ENCODE data around the gene SAXO1.
"Not testable (repeated sequence)": the region's sequence is repeated elsewhere in the genome, so short reads cannot be mapped to it uniquely, and the experiment has no call there.

SAXO1 gene, protein sequence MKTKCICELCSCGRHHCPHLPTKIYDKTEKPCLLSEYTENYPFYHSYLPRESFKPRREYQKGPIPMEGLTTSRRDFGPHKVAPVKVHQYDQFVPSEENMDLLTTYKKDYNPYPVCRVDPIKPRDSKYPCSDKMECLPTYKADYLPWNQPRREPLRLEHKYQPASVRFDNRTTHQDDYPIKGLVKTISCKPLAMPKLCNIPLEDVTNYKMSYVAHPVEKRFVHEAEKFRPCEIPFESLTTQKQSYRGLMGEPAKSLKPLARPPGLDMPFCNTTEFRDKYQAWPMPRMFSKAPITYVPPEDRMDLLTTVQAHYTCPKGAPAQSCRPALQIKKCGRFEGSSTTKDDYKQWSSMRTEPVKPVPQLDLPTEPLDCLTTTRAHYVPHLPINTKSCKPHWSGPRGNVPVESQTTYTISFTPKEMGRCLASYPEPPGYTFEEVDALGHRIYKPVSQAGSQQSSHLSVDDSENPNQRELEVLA

DNA sequence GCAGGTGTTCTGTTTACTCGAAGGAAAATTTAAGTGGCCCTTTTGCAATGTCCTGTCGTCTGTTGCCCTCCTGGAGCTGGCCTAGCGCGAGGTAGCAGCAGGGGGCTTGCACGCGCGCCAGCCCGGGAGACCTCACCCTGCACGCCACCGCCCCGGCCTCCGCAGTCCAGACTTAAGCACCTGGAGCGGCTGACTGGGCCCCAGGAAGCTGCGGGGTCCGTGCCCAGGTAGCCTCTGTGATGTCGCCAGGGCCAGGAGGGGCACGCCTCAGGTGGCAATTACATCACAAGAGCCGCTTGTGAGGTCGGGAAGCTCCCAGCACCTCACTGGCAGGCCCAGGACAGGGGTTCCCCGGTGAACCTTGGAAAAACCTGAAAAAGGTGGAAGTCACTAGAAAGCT is at the start of gene SAXO1:
Gene SAXO1, minus strand, starts transcription at position 195 of the 400 bp plus-strand sequence. CDS start 301 bp downstream, outside the sequence.
- no peak for DNase-seq

- no peak for DNase-seq
Observed at GRCh38 chr9:19074836-19075235, 41.8 kb upstream of the SAXO1 start.

- no peak for DNase-seq
Observed at GRCh38 chr9:19074229-19074628, 41.2 kb upstream of the SAXO1 start.

DNA sequence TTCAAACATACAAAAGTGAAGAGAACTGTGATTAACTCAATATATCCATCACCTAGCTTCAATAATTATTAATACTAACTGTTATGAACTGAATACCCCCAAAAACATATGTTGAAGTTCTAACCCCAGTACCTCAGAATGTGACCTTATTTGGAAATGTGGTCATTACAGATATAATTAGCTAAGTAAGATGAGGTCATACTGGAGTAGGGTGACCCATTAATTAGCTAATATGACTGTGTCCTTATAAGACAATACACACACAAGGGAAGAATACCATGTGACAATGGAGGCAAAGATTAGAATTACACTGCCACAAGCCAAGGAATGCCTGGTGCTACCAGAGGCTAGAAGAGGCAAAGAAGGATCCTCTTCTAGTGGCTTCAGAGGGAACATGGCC is 24.0 kb upstream of the SAXO1 start:
- no peak for DNase-seq

DNA sequence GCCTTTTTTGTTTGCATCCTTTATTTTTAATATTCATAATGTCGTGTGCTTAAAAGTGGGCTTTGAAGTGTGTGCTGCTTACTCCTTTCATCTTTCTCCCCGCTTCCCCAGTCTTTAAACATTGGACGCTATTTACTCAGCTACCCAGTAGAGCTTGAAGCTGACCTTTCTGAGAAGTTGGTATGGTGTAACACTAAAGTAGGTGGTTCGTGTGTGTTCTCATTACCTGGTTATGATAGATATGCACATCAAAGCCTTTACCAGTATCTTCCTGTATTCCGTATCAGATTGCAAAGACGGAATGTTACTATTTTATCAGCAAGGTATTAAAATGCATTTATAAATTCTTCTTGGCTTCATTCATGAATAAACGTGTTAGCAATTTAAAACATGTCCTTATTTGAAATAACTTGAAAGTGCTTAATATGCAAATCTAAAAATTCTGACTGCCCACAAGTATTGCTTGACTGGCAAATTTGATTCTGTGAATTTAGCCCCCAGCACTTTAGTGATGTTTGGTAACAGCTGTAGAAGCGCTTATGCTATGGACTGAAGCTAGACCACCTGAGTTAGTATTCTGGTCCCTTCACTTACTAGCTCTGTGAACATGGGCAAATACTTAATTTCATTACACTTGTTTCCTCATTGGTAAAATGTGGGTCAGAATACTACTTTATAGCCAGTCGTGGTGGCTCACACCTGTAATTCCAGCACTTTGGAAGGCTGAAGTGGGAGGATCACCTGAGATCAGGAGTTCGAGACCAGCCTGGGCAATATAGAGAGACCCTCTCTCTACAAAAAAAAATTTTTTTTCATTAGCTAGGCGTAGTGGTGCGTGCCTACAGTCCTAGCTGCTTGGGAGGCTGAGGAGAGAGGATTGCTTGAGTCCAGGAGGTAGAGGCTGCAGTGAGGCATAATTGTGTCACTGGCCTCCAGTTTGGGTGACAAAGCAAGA is 17.9 kb upstream of the SAXO1 start:
- no peak for DNase-seq

DNA sequence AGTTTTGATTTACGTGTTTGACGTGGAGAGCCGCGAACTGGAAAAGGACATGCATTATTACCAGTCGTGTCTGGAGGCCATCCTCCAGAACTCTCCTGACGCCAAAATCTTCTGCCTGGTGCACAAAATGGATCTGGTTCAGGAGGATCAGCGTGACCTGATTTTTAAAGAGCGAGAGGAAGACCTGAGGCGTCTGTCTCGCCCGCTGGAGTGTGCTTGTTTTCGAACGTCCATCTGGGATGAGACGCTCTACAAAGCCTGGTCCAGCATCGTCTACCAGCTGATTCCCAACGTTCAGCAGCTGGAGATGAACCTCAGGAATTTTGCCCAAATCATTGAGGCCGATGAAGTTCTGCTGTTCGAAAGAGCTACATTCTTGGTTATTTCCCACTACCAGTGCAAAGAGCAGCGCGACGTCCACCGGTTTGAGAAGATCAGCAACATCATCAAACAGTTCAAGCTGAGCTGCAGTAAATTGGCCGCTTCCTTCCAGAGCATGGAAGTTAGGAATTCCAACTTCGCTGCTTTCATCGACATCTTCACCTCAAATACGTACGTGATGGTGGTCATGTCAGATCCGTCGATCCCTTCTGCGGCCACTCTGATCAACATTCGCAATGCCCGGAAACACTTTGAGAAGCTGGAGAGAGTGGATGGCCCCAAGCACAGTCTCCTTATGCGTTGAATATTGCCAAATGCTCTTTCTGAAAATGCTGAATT is 17.1 kb upstream of the SAXO1 start:
- no peak for DNase-seq

GRCh38 chr9:19048966-19049916 is 16.2 kb upstream of the SAXO1 start, which contains the start of gene RRAGA:
TSS of gene RRAGA (plus strand) at chr9:19049427. CDS start at chr9:19049660, 233 bp downstream.
- peak; percentile 94 for DNase-seq

- no peak for DNase-seq
Observed at GRCh38 chr9:19036611-19037010, 3.6 kb upstream of the SAXO1 start.

DNA sequence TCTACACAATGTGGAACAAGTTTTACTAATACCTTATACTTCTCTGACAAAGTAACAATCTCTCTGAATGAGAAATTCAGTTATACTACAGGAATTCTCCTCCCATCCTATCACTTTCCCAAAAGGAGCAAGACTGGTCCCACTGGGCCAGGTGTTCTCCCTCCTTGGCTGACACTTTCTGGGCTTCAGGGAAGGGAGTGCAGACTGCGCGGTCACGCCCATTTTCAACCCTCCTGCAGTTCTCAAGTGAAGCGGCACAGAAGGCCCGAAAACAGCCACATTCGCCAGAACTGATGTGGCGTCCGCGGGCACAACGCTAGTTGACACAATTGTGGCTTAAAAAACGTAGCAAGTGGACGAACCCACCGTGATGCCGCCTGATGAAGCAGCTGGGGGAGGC is 603 bp downstream of the SAXO1 start:
- no peak for DNase-seq

DNA sequence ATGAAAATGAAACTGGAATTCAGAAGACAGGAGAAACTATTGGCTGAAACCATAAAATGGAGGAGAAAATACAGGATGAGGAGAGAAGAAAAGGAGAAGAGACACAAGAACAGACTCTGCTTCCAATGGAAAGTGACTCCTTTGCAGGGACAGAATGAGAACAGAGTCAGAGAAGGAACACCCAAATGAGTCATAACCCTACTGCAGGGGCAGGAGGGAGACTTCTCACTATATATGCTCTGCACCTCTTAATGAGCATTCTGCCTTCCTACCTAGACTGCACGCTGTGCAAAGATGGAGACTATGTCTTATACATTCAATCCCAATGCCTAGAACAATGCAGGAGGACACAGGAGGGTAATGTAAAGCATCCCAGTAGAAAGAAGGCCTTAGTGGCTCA is 2.1 kb downstream of the SAXO1 start:
- DNase-seq, result no peak

DNA sequence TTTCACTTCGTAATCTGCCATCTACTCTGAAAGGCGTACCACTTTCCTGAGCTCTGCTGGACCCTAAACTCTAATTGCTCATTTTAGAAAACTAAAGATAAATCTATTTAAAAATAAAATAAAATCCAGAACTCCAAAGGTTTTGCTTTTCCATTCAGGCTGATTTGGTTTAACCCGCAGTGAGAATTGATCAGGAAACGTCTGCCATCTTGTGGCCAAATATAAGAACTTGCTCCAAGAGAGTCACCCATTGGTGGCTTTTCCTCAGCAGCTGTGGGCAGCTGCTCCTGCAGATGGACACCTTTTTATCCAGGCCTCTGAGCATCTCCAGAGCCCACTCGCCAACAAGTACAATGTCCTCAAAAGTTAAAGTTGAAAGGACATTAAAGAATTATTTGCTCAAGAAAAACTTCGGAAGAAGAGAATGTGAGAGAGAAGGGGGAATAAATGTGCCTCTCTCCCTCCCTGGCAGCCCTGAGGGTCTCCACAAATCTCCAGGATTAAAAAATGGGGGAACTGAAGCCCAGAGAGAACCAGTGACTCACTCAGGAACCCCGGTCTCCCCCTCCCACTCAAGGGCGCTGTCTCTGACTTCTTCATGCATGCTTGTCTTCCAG is 4.1 kb downstream of the SAXO1 start:
- DNase-seq, result no peak

- DNase-seq, result no peak
Observed at GRCh38 chr9:19027825-19028224, 5.2 kb downstream of the SAXO1 start.

GRCh38 chr9:19026375-19026774 is 6.6 kb downstream of the SAXO1 start:
- no peak for DNase-seq

GRCh38 chr9:19023078-19023477 is 9.9 kb downstream of the SAXO1 start:
- no peak for DNase-seq

- no peak for DNase-seq
Observed at GRCh38 chr9:19022206-19022605, 10.8 kb downstream of the SAXO1 start.

- not testable (repeated sequence) for DNase-seq
Observed at GRCh38 chr9:19021649-19022048, 11.4 kb downstream of the SAXO1 start.

DNA sequence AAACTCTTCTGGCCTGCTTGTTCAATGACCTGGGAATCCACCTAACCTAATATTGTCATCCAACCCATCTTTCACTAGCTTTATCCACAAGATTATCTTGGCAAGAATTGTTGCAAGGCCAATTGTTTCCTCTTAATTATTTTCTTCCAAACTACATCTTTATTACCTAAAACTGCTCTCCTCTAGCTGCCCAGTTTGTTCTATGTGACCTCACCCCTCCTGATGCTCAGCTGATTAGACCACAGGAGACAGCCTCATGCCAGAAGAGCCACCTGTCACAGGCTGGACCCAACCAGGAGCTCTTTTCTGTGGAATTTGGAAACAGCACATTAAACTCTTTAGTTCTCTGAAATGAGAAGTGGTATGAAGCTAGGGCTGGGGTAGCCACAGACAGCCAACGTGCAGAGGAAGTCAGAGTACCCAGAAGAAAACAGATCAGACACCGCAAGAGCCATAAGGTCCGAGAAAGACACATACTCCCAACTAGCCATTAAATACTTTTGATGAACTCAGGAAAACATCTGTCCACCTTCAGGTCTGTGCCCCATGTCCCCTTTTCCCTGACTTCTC is 12.0 kb downstream of the SAXO1 start:
- no peak for DNase-seq

DNA sequence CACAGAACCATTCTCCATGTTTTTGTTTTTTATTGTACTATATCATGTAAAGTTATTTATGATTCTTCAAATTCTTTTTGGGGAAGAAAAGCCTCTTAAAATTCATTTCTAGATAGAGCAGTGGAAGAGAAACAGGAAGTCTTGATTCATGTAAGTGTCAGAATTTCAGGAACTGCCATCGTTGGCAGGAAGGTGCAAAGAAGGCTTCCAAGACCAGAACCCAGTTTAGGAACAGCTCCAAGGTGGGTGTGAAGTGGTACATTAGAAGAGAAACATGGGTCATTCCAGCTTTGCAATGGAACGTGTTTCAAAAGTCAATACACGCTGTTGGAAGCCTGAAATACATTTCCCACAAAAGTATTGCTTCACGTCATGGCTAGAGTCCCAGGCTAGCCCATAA is 14.8 kb downstream of the SAXO1 start:
- DNase-seq, result no peak

- no peak for DNase-seq
Observed at GRCh38 chr9:19009391-19009965, 23.5 kb downstream of the SAXO1 start.

GRCh38 chr9:19000133-19000532 is 32.9 kb downstream of the SAXO1 start:
- DNase-seq, result no peak
